22Rv1 (cell line): ENCODE results near the gene PPIL3.

Source experiments
- ZFX ChIP-seq: fragments of 450-650 bp; IDR thresholded peaks from 2 replicates; pipeline ENCODE4 v1.6.1; 2017; ENCODE audit warnings: antibody characterized with exemption, borderline replicate concordance
- TF ChIP-seq, protein P1 (sequence below): fragments of 450-650 bp; IDR thresholded peaks from 2 replicates; pipeline ENCODE4 v1.5.1; 2017; ENCODE audit warnings: mild to moderate bottlenecking

DNA sequence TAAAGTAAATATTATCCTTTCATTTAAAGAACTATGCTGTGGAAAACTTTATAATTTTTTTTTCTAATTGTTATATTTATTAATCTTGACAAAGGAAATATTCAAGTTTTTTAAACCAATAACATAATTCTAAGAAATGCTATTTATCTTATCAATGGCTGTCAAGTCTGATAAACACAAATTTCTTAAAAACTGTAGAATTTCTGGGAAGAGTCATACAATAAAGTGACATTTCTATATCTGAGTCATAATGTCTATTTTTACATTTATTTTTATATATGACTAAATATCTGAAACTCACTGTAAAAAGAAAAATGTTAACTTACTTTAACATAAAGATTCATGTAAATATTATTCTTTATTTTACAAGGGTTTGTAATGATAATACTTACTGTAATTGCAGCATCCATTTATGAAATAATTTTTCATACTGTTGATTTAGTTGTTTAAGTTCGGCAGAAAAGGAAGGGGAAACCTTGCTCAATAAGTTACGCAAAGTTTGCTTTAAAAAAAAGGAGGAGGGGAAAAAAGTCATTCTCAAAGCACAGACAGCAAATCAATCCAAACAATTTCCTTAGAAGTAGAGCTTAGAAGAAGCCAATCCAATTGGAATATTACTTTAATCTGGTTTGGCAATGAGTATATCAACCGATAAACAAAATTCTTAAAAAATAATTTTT lies 42.2 kb upstream of the PPIL3 start:
- TF ChIP-seq, protein P1, sequence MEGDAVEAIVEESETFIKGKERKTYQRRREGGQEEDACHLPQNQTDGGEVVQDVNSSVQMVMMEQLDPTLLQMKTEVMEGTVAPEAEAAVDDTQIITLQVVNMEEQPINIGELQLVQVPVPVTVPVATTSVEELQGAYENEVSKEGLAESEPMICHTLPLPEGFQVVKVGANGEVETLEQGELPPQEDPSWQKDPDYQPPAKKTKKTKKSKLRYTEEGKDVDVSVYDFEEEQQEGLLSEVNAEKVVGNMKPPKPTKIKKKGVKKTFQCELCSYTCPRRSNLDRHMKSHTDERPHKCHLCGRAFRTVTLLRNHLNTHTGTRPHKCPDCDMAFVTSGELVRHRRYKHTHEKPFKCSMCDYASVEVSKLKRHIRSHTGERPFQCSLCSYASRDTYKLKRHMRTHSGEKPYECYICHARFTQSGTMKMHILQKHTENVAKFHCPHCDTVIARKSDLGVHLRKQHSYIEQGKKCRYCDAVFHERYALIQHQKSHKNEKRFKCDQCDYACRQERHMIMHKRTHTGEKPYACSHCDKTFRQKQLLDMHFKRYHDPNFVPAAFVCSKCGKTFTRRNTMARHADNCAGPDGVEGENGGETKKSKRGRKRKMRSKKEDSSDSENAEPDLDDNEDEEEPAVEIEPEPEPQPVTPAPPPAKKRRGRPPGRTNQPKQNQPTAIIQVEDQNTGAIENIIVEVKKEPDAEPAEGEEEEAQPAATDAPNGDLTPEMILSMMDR = no peak
- TF ChIP-seq ZFX = no peak
